GM10266 (cell line): ENCODE data around the gene ATP1A1.

Experiments
- DNase-seq: peaks from one replicate; pipeline ENCODE4 v3.0.0; 2012; ENCODE audit errors: extremely low spot score
- CTCF ChIP-seq: IDR thresholded peaks from 2 replicates; pipeline ENCODE4 v1.5.1; 2012; ENCODE audit warnings: mild to moderate bottlenecking, low read depth; ENCODE audit not compliant: control insufficient read depth, insufficient read depth; ENCODE audit errors: missing control alignments

The ATP1A1 gene

DNA sequence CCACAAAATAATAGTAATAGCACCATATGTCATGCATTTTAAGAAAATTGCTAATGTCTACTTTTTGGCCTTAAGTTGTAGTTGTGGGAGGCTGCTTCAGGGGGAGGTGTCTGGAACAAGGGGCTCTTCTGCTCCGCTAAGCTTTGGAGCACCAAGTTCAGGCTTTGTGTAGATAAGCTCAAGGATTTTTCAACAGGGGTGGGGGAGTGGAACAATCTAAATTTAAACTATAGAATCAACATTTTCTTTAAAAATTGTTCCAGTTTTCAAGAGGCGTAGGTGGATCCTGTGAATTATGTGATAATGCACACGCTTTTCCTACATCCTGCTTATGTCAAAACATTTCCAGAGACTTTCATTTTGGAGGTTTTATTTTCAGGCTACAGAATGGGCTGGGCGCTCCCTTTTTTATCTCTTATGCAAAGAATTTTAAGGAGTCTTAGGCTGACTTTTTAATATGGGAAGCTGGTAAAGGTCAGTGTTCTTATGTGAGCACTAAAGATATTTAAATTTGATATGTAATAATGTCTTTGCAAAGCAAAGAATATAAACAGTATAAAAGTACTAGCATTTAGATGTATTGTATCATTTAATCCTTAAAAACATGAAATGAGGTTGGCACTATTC lies 9.9 kb downstream of the ATP1A1 start:
- DNase-seq = no peak
- TF ChIP-seq CTCF = no peak

DNA sequence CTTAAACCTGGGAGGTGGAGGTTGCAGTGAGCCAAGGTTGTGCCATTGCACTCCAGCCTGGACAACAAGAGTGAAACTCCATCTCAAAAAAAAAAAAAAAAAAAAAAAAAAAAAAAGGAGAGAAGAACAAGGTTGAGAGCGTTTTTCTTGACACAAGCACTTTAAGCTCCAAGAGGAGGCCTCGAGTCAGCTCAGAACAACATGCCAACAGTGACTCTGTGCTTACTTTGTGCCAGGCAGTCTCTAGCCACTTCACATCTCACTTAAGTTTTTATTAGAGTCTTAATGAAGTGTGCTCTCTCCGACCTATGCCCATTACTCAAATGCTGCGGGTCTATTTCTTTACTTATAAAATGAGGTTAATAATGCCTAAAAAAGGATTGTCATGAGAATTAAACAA lies 13.0 kb downstream of the ATP1A1 start:
- DNase-seq = no peak
- TF ChIP-seq CTCF = no peak

DNA sequence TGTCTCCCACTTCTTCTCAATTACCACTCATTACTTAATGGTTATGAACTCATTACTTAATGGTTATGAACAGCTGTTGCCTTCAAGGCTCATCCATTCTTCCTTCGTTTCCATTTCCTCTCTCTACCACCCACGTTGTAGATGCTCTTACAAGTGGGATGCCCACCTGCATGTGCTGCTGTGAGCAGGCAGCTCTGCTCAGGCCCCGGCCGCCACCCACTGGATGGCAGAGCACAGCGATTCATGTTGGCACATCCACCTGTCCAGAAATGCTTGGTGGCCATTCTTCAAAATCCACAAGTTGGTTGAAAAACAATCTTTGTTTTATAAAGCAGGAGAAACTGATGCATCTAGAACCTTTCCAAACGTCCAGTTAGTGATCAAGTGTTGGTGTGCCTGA lies 14.5 kb downstream of the ATP1A1 start:
- no peak for DNase-seq
- TF ChIP-seq CTCF = no peak

GRCh38 chr1:116388122-116388521 lies 15.1 kb downstream of the ATP1A1 start:
- TF ChIP-seq CTCF = no peak
- DNase-seq = no peak

- no peak for DNase-seq
- TF ChIP-seq CTCF = no peak
Observed at GRCh38 chr1:116389013-116389412, 16.0 kb downstream of the ATP1A1 start.

DNA sequence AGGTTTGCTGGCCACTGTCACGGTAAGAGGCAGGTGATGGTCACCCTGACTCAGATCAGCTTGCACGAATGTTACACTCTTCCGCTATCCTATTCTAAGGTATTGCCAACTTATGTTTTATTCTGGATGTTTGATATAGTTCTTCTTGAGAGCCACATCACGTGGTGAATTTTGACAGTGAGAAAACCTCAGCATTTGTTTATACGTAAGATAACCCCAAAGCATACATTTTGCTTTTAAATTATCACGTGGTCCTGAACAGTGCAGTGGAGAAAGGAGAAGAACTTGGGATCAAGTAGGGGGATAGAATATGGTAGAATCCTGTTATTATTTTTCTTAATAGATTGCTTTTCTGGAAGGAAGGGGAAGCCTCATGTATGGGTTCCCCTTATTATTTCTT lies 16.6 kb downstream of the ATP1A1 start:
- no peak for TF ChIP-seq CTCF
- no peak for DNase-seq

GRCh38 chr1:116390195-116390594 lies 17.2 kb downstream of the ATP1A1 start:
- peak; percentile 35 for DNase-seq
- no peak for TF ChIP-seq CTCF
